Measurements from ENCODE around the gene TGFBR3L. TPM values are rescaled to one million over a fixed set of nuclear protein-coding genes. Genes with fewer than 3 reads are reported as not detected.

The TGFBR3L gene
- 7.1 TPM in 1 of 2 replicates, not detected in the other for total RNA-seq (2014; rRNA removed; shearing (Covaris generic))

DNA sequence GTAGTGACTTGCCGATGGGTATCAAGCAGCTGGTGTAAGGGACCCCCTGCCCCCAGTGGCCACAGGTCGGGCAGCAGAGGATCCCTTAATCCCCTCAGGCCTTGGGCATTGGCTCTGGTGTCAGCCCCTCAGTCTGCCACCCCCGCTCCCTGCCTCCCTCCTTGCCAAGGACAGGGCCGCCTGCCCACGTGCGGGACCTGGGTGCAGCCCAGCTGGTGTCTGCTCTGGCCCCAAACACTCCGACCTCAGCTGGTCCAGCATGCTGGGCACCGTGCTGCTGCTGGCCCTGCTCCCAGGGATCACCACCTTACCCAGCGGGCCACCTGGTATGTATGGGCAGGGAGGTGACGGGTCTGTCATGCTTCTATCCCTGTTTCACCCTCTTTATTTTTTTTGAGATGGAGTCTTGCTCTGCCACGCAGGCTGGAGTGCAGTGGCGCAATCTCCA, at the start of gene TGFBR3L:
TSS of gene TGFBR3L (plus strand) at position 233 of the 448 bp plus-strand sequence.
- no peak for DNase-seq (ENCODE audit: low read depth)

DNA sequence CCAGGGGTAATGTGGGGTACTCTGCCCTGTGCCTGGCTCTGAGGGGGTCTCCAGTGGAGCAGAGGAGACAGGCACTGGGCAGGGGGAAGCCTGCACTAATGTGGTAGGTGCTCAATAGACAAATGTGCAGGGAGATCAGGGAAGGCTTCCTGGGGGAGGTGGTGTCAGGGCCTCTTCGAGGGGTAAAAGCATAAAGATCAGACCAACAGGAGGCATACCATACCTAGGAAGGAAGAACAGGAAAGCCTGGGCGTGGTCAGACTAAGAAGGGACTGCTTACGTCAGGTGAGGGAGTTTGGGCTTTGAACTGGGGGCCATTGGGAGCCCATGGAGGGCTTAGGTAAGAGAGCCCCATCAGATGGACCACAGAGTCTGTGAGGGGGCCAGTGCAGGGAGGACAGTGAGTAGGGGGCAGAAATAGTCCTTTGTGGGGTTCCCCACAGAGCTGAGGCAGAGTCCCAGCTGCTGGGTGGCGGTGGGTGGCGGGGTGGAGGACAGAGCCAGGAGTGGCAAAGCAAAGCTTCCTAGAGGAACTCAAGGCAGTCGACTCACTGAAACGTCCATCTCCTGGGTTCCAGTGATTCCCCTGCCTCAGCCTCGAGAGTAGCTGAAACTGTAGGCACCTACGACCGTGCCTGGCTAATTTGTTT, 49.2 kb upstream of the TGFBR3L start:
- no peak for DNase-seq (ENCODE audit: low read depth)

- no peak for DNase-seq (ENCODE audit: low read depth)
Measured at GRCh38 chr19:7866399-7867091, 48.1 kb upstream of the TGFBR3L start.

DNA sequence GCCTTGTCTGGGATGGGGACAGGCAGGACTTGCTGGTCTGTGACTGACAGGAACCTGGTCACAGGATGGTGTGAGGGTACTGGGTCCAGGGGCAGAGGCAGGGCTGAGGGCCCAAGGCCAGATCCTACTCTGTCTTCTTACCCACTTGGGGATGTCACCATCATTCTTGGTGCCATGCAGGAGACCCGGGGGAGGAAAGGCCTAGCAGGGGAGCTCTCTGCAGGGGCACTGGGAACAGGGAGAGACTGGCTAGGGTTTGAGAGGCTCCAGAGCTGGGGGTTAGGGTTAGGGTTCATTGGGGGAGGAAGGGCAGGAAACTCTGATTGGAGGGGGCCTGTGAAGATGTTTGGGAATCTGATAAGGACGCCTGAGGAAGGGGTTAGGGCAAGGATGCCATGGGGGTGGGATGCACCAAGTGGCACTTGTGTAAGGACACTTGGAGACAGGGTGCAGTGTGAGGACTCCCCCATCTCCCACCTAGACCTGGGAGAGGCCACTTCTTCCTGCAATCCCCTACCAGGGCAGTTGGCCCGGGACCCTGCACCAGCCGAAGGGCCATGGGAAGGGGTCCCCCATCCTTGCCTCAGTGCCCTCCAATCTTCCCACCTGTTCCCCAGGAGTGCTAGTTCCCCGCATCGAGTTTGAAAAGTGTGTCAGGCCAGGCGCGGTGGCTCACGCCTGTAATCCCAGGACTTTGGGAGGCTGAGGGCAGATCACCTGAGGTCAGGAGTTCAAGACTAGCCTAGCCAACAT, 47.4 kb upstream of the TGFBR3L start:
- no peak for DNase-seq (ENCODE audit: low read depth)

GRCh38 chr19:7868326-7868670, 46.3 kb upstream of the TGFBR3L start:
- DNase-seq (ENCODE audit: low read depth): peak; percentile 75

DNA sequence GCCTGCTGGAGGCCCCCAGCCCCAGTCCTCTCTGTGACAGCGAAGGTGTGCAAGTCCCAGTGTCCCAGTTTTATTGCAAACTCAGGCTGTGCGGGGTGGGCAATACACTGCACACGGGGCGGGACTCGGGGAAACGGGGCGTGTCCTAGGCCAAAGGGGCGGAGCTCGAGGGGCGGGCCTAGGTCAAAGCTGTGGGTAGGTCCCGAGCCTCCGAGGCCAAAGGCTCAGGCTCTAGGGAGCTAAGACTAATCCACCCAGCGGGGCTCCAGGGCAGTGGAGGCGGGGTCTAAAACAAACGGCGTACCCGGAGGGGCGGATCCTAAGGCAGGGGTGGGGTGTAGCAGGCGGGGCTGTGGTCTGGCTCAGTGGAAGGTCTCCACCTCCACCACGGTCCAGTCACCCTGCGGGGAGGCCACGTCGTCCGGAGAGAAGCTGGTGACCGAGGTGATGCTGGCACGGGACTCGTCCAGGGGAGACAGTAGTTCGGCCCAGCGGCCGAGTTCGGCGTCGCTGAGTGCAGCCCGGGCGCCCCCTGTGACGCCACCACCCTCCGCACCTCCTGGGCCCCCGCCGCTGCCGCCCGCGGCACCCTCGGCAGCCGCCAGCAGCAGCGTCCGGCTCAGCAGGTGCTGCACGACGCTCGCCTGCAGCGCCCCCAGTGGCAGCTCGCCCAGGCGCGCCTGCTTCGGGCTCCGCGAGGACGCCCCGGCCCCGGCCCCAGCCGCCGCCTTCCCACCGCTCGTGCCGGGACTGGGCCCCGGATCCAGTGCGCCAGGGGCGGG, 45.8 kb upstream of the TGFBR3L start:
- peak; percentile 92 for DNase-seq (ENCODE audit: low read depth)

GRCh38 chr19:7869453-7869909, 45.1 kb upstream of the TGFBR3L start:
- peak; percentile 76 for DNase-seq (ENCODE audit: low read depth)

DNA sequence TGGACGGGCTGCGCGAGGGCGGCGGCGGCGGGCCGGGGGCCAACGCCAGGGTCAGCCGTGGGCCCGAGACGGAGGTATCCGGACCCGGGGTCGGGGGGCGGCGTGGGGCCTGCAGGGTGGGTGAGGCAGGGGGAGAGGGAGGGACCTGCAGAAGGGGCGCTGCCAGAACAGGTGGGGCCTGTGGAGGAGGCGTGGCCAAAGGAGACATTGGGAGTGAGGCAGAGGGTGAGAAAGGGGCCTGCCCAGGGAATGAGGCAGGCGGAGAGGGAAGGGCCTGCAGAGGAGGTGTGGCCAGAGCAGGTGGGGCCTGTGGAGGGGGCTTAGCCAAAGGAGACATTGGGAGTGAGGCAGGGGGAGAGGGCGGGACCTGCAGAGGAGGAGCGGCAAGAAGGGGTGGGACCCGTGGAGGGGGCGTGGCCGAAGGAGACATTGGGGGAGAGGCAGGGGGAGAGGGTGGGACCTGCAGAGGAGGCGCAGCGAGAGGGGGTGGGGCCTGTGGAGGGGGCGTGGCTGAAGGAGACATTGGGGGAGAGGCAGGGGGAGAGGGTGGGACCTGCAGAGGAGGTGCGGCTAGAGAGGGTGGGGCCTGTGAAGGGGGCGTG, 44.6 kb upstream of the TGFBR3L start:
- DNase-seq (ENCODE audit: low read depth): peak; percentile 85

- DNase-seq (ENCODE audit: low read depth): peak; percentile 91
Measured at GRCh38 chr19:7870571-7871436, 43.8 kb upstream of the TGFBR3L start.

GRCh38 chr19:7871437-7872305, 43.0 kb upstream of the TGFBR3L start:
- DNase-seq (ENCODE audit: low read depth): peak; percentile 96

- no peak for DNase-seq (ENCODE audit: low read depth)
Measured at GRCh38 chr19:7872306-7873204, 42.1 kb upstream of the TGFBR3L start.

GRCh38 chr19:7873304-7874075, 41.1 kb upstream of the TGFBR3L start:
- no peak for DNase-seq (ENCODE audit: low read depth)

DNA sequence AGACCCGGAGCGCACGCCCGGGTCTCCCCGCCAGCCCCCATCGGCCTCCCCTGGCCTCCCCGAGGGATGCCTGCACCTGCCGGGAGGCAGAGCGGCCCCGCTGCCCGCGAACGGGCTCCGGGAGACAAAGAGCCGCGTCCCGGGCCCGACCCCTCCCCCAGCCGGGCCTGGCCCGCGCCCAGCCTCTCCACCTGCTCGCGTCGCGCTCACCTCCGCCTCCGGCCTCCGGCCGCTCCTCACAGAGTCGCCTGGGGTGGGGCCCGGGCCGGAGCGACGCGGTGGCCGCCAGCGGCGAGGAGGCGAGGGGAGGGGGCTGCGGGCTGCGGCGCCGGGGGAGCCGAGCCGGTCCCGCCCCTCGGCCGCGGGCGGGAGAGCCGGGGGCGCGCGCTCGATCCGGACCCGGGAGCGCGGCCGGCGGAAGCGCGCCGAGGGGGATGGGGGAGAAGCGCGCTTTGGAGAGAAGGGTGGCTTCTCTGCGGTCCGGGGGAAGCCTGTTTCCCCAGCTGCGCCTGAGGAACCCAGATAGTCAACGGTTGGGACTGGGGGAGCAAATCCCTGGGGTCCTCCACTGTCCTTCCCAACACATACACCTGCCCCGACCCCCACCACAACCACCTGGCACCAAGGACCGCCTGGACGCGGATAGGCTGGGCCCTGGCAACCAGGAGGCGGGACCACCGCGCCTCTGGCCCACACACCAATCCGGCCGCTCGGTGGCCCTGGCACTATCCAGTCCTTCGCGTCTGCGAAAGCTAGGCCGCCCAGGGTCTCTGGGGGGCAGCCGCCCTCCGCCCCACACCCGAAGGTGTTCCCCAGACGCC, 40.3 kb upstream of the TGFBR3L start, which contains the start of gene PRR36:
TSS of gene PRR36 (minus strand) at position 315 of the 821 bp plus-strand sequence. CDS start 701 bp downstream, outside the sequence.
- DNase-seq (ENCODE audit: low read depth): peak; percentile 74

- no peak for DNase-seq (ENCODE audit: low read depth)
Measured at GRCh38 chr19:7874897-7875273, 39.7 kb upstream of the TGFBR3L start.

- no peak for DNase-seq (ENCODE audit: low read depth)
Measured at GRCh38 chr19:7877249-7877836, 37.3 kb upstream of the TGFBR3L start.

All from Daoy (cell line).